Peyer's patch (tissue), 4 donors: ENCODE data around the gene SYNPO.

Experiments
- POLR2A ChIP-seq, 2 donors: fragments of 450-650 bp; IDR thresholded peaks; one replicate each; pipeline ENCODE4 v1.5.1; 2017; ENCODE audit warnings: antibody characterized with exemption in 2 of 2, mild to moderate bottlenecking in 2 of 2, moderate library complexity in 2 of 2
- TF ChIP-seq, protein P1 (sequence below), 6 experiments: fragments of 450-650 bp in 4 of 6; fragments of 200-600 bp in 2 of 6; sonication (generic) in 1 of 6; IDR thresholded peaks; one replicate each; pipeline ENCODE4 v1.5.1; 2017 to 2019; ENCODE audit warnings: antibody characterized with exemption in 6 of 6, mild to moderate bottlenecking in 3 of 6, moderate library complexity in 1 of 6

DNA sequence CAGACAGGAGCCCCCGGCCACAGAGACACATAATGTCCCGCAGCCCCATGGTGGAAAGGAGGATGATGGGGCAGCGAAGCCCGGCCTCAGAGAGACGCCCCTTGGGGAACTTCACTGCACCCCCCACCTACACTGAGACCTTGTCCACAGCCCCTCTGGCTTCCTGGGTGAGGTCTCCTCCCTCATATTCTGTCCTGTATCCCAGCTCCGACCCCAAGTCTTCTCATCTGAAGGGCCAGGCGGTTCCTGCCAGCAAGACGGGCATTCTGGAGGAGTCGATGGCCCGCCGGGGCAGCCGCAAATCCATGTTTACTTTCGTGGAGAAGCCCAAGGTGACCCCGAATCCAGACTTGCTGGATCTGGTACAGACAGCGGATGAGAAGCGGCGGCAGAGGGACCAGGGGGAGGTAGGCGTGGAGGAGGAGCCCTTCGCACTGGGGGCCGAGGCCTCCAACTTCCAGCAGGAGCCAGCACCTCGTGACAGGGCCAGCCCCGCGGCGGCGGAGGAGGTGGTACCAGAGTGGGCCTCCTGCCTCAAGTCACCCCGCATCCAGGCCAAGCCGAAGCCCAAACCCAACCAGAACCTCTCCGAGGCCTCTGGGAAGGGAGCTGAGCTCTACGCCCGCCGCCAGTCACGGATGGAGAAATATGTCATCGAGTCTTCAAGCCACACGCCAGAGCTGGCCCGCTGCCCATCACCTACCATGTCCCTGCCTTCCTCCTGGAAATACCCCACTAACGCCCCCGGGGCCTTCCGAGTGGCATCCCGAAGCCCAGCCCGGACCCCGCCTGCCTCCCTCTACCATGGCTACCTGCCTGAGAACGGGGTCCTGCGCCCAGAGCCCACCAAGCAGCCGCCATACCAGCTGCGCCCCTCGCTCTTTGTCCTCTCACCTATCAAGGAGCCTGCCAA lies 8.9 kb downstream of the SYNPO start:
- TF ChIP-seq, protein P1, sequence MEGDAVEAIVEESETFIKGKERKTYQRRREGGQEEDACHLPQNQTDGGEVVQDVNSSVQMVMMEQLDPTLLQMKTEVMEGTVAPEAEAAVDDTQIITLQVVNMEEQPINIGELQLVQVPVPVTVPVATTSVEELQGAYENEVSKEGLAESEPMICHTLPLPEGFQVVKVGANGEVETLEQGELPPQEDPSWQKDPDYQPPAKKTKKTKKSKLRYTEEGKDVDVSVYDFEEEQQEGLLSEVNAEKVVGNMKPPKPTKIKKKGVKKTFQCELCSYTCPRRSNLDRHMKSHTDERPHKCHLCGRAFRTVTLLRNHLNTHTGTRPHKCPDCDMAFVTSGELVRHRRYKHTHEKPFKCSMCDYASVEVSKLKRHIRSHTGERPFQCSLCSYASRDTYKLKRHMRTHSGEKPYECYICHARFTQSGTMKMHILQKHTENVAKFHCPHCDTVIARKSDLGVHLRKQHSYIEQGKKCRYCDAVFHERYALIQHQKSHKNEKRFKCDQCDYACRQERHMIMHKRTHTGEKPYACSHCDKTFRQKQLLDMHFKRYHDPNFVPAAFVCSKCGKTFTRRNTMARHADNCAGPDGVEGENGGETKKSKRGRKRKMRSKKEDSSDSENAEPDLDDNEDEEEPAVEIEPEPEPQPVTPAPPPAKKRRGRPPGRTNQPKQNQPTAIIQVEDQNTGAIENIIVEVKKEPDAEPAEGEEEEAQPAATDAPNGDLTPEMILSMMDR (IDR thresholded peaks at IDR 0.05): no peak
- no peak for TF ChIP-seq POLR2A (IDR thresholded peaks at IDR 0.05)
